ENCODE data around the gene XPO4. TPM values are rescaled to one million over a fixed set of nuclear protein-coding genes. Genes with fewer than 3 reads are reported as not detected.

XPO4 gene
- total RNA-seq, 4 donors from 2014 or later = 15.0 to 23.2 (median 17.6) TPM

DNA sequence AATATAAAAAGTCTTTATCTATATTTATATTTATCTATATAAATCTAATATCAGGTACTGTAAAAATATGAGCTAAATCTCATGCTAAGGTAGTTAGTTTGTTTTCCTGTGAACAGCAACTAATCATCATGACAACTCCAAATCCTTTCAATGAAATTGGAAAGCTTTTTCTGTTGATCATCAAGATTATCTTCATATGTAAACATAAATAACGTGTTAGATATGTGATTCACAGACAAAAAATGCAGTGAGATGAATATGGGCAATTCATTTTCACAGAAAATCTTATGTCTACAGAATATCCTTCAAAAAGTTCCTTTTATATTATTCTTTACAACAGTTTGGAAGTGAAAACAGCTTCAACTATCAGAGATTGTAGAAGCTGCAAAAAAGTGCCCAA is 87.1 kb downstream of the XPO4 start:
- peaks cover 20% of the 10 kb centered on the region for H3K4me1 ChIP-seq
- H3K9me3 ChIP-seq = no peaks in the 10 kb centered on the region
- TF ChIP-seq EP300 (IDR thresholded peaks at IDR 0.05) = no peak
- TF ChIP-seq, protein P1, sequence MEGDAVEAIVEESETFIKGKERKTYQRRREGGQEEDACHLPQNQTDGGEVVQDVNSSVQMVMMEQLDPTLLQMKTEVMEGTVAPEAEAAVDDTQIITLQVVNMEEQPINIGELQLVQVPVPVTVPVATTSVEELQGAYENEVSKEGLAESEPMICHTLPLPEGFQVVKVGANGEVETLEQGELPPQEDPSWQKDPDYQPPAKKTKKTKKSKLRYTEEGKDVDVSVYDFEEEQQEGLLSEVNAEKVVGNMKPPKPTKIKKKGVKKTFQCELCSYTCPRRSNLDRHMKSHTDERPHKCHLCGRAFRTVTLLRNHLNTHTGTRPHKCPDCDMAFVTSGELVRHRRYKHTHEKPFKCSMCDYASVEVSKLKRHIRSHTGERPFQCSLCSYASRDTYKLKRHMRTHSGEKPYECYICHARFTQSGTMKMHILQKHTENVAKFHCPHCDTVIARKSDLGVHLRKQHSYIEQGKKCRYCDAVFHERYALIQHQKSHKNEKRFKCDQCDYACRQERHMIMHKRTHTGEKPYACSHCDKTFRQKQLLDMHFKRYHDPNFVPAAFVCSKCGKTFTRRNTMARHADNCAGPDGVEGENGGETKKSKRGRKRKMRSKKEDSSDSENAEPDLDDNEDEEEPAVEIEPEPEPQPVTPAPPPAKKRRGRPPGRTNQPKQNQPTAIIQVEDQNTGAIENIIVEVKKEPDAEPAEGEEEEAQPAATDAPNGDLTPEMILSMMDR (IDR thresholded peaks at IDR 0.05) = no peak
- no peak for TF ChIP-seq POLR2A (IDR thresholded peaks at IDR 0.05)
- TF ChIP-seq POLR2AphosphoS5 (IDR thresholded peaks at IDR 0.05) = no peak
- H3K27ac ChIP-seq = peak overlapping the region; percentile 68
- H3K27me3 ChIP-seq = no peaks in the 10 kb centered on the region
- peaks cover 7% of the 10 kb centered on the region for H3K36me3 ChIP-seq
- 40% methylated on average over 1 of the region's 1 CpG for WGBS
- no peak overlapping the region for H3K4me3 ChIP-seq
- no peak for DNase-seq (ENCODE audit: low spot score in 2 of 2)

DNA sequence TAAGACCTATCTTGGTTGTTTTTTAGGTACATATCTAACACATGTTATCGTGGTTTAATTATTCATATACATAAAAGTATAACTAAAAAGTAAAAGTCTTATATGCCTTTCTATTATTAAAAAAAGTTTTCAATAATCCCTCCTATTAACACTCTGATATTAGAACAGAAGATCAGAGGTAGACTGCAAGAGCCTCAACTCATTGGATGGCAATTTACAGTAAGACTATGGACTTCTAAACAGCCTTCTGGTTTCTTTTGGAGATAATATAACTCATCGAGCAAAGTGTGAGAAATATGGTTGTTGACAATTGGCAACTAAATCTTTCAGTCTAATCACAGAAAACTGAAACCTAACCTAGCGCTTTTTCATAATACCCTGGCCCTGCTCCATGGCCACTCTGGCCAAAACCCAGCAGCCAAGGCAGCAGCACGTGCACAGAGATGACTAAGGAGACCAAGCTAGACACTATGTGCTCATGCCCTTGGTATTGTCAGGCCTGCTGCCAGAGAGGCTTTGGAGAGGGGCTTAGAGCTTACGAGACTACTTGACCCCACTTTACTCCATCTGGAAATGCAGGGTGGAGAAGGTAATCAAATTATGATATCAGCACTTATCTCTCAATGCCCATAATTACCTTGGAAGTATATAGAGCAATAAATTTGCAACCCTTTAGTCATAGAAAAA is 88.2 kb downstream of the XPO4 start:
- Histone ChIP-seq H3K9me3 (no peaks in the 10 kb centered on the region), H3K36me3 (peaks cover 6% of the 10 kb centered on the region), H3K4me3 (no peak overlapping the region), H3K27me3 (no peaks in the 10 kb centered on the region), H3K27ac (peak overlapping the region; percentile 76), H3K4me1 (peaks cover 20% of the 10 kb centered on the region)
- peak in 2 of 3 donors; percentile 48 to 68 for TF ChIP-seq POLR2AphosphoS5 (IDR thresholded peaks at IDR 0.05)
- no peak for TF ChIP-seq EP300 (IDR thresholded peaks at IDR 0.05)
- no peak for TF ChIP-seq POLR2A (IDR thresholded peaks at IDR 0.05)
- TF ChIP-seq, protein P1 (IDR thresholded peaks at IDR 0.05) = no peak
- WGBS = 17% methylated on average over 5 of the region's 5 CpGs
- peak; percentile 87 to 93 for DNase-seq (ENCODE audit: low spot score in 2 of 2)

DNA sequence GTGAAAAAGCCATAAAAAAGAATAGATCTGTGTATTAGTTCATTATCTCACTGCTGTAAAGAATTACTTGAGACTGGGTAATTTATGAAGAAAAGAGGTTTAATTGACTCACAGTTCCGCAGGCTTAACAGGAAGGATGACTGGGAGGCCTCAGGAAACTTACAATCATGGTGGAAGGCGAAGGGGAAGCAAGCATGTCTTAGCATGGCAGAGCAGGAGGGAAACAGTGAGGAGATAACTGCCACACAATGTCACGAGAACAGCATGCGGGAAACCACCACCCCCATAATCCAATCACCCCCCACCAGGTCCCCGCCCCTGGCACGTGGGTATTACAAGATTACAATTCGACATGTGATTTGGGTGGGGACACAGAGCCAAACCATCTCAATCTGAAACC is 89.7 kb downstream of the XPO4 start:
- 90% methylated on average over 7 of the region's 7 CpGs for WGBS
- Histone ChIP-seq H3K9me3 (no peaks in the 10 kb centered on the region), H3K4me3 (no peak overlapping the region), H3K27ac (no peak overlapping the region), H3K27me3 (no peaks in the 10 kb centered on the region), H3K36me3 (peaks cover 16% of the 10 kb centered on the region), H3K4me1 (peaks cover 20% of the 10 kb centered on the region)
- TF ChIP-seq POLR2AphosphoS5 (IDR thresholded peaks at IDR 0.05) (no peak), POLR2A (IDR thresholded peaks at IDR 0.05) (no peak), EP300 (IDR thresholded peaks at IDR 0.05) (no peak)
- TF ChIP-seq, protein P1 (IDR thresholded peaks at IDR 0.05) = no peak
- no peak for DNase-seq (ENCODE audit: low spot score in 2 of 2)

DNA sequence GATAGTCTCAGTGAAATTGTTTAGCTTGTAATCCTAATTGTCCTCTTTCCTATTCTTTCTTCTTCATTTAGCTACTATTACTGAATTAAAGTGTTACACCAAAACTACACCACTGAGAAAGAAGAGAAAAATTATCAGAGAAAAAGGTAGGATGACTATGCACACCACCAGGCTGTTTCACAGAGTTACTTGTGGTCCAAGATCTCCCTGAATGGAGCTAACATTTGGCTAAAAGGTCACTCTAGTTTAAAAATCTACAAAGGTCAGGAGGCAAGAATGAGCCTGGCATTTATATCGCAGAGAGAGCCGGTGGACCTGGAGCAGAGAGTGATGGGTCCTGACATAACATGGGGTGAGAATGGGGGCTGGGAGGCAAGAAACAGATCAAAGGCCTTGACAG is 91.7 kb downstream of the XPO4 start:
- H3K9me3 ChIP-seq = no peaks in the 10 kb centered on the region
- no peak overlapping the region for H3K4me3 ChIP-seq
- H3K36me3 ChIP-seq = peaks cover 31% of the 10 kb centered on the region
- H3K27ac ChIP-seq = no peak overlapping the region
- DNase-seq (ENCODE audit: low spot score in 2 of 2) = no peak
- TF ChIP-seq, protein P1 (IDR thresholded peaks at IDR 0.05) = no peak
- TF ChIP-seq POLR2AphosphoS5 (IDR thresholded peaks at IDR 0.05) (no peak), EP300 (IDR thresholded peaks at IDR 0.05) (no peak), POLR2A (IDR thresholded peaks at IDR 0.05) (no peak)
- no peaks in the 10 kb centered on the region for H3K27me3 ChIP-seq
- 96% methylated on average over 2 of the region's 2 CpGs for WGBS
- peaks cover 20% of the 10 kb centered on the region for H3K4me1 ChIP-seq

DNA sequence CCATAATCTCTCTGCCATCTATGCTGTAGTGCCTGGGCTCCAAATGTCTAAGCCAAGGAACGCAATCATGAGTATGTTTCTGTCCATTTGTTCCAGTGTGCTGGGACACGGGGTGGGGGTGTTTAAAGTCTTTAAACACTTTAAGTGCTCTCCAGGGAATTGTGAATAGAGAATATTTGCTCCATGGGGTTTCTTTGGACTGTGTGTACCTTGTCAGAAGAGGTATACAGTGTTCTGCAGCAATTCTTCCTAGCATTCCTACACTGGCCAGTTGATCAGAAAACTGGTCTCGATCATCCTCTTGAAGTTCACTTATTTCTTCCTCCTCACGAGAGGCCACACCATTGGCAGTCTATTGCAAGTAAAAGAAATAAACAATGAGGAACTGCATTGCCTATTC is 93.7 kb downstream of the XPO4 start:
- no peak for TF ChIP-seq POLR2AphosphoS5 (IDR thresholded peaks at IDR 0.05)
- TF ChIP-seq, protein P1 (IDR thresholded peaks at IDR 0.05) = no peak
- TF ChIP-seq EP300 (IDR thresholded peaks at IDR 0.05) = no peak
- no peak for TF ChIP-seq POLR2A (IDR thresholded peaks at IDR 0.05)
- no peak for DNase-seq (ENCODE audit: low spot score in 2 of 2)
- peaks cover 6% of the 10 kb centered on the region for H3K4me1 ChIP-seq
- H3K36me3 ChIP-seq = peaks cover 31% of the 10 kb centered on the region
- no peaks in the 10 kb centered on the region for H3K9me3 ChIP-seq
- H3K4me3 ChIP-seq = no peak overlapping the region
- H3K27ac ChIP-seq = no peak overlapping the region
- H3K27me3 ChIP-seq = no peaks in the 10 kb centered on the region
- WGBS = 96% methylated on average over 4 of the region's 4 CpGs

Measured in suprapubic skin (tissue), 4 donors.